Measurements from ENCODE around the gene RPS6KC1.

- TF ChIP-seq ZFX (IDR thresholded peaks at IDR 0.05) (no peak), CTCF (conservative IDR thresholded peaks at IDR 0.05) (peak; percentile 74)
Measured at GRCh38 chr1:213122514-213122929, 71.5 kb downstream of the RPS6KC1 start.

Data from C4-2B (cell line).